Pancreas (tissue), 10 donors: ENCODE data around the gene DNAJC30. TPM values are rescaled to one million over a fixed set of nuclear protein-coding genes. Genes with fewer than 3 reads are reported as not detected.

Experiments used
- ATAC-seq, 4 donors: fragments of 200-7000 bp; cut with Tn5 transposase; one replicate each; pipeline versions ENCODE4 v1.8.0 to v1.9.1; 2020; ENCODE audit warnings: mild to moderate bottlenecking in 4 of 4, moderate library complexity in 4 of 4
- DNase-seq, 6 donors: peaks; one replicate each; pipeline ENCODE4 v3.0.0-alpha.2; 2020
- FAIRE-seq: peaks from 2 replicates; lab custom pipeline; 2012; peaks lifted over from hg19 to GRCh38; lab: Jason Lieb, UNC
- H3K27ac ChIP-seq, 4 donors: fragments of 200-600 bp; sonication (generic); 1 replicate in 3 of 4; 2 replicates in 1 of 4; pipeline versions ENCODE4 v1.5.0 to v1.8.0; 2020
- H3K27me3 ChIP-seq, 4 donors: fragments of 200-600 bp; one replicate each; pipeline ENCODE4 v1.8.0; 2021
- H3K36me3 ChIP-seq, 3 donors: fragments of 200-600 bp; sonication (generic) in 1 of 3; one replicate each; pipeline versions ENCODE4 v1.5.0 to v1.8.0; 2020 to 2021
- H3K4me1 ChIP-seq, 3 donors: fragments of 200-600 bp; one replicate each; pipeline ENCODE4 v1.8.0; 2021
- H3K4me3 ChIP-seq, 4 donors: fragments of 200-600 bp; sonication (generic) in 2 of 4; one replicate each; pipeline versions ENCODE4 v1.5.0 to v1.8.0; 2020 to 2021
- H3K9me3 ChIP-seq, 4 donors: fragments of 200-600 bp; one replicate each; pipeline ENCODE4 v1.8.0; 2021
- CTCF ChIP-seq, 4 donors: fragments of 200-600 bp; sonication (generic) in 3 of 4; IDR thresholded peaks; one replicate each; pipeline versions ENCODE4 v1.5.0 to v1.8.0; 2021; ENCODE audit warnings: antibody characterized with exemption in 4 of 4
- WGBS, 2 donors: extraction: QIAGEN DNeasy Blood & Tissue Kit; methylation state at CpG; one replicate each; pipeline ENCODE4 v1.1.7; 2013; 5-methylcytosine and 5-hydroxymethylcytosine counted together
- intact Hi-C, 3 donors: fragments of 100-400 bp; cut with DNase I; formaldehyde crosslinking; loops; one replicate each; pipeline versions ENCODE4 v1.11.1 to v1.14.2; 2022
- polyA plus RNA-seq, 2 donors: library from polyadenylated mRNA; stranded (reverse); fragments of 200-250 nt; gene quantifications; one replicate each; pipeline ENCODE4 v1.2.3, GENCODE V29; 2013
- total RNA-seq, 6 donors: library from RNA; stranded (reverse); fragmentation: NEBNext Ultra II Directional in 4 of 6; extraction: Animal tissue kit (Norgen Biotek cat#: 25700) in 4 of 6; gene quantifications; one replicate each; pipeline versions ENCODE4 v1.2.1 to v1.2.4, GENCODE V29; 2021 to 2023
- donor health status: healthy with polysubstance abuse.
- donor health status: DM: no; HTN: no; CAD: no; lungs with moderate emphysema.
- donor health status: DM: no; HTN: no; CAD: no.
- donor health status: control.
- donor health status: control.
- donor health status: Bipolar disorder and iron deficiency.
- donor health status: DM: yes; HTN: yes; CAD: no.
- donor health status: DM: no; HTN: no; CAD: no.
- donor health status: DM: no; HTN: no; CAD: no.
- donor health status: DM: yes; HTN: yes; CAD: no.

The DNAJC30 gene
- total and polyA plus RNA-seq, 8 donors = 4.1 to 8.2 (median 5.6) TPM

DNA sequence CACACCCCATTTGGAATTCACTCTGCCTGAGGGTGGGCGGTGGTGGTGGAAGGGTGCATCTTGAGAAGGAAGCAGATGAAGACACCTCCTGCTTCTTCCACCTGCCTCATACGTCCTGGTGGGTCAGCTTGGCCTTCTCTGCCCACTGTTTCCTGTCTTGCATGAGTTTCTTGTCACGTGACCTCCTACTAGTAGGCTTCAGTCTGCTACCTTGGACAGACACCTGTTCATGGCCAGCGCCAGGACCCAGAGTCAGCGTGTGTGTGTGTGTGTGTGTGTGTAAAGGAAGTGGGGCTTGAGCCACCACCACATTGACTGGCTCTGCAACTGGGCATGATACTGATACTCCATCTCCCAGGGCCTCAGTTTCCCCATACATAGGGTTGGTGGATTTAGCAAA is 32.7 kb downstream of the DNAJC30 start:
- intact Hi-C loops = no loop called here
- WGBS, 2 donors = 62 to 64% methylated on average over 5 of the region's 5 CpGs
- ATAC-seq (no peak), FAIRE-seq (no peak), DNase-seq (no peak)
- Histone ChIP-seq H3K4me3 (no peak overlapping the region), H3K27ac (no peak overlapping the region), H3K9me3 (no peaks in the 10 kb centered on the region), H3K36me3 (no peaks in the 10 kb centered on the region), H3K27me3 (no peaks in the 10 kb centered on the region), H3K4me1 (no peaks in the 10 kb centered on the region)
- TF ChIP-seq CTCF (IDR thresholded peaks at IDR 0.05) = no peak

- intact Hi-C loops = no loop called here
- no peaks in the 10 kb centered on the region for H3K36me3 ChIP-seq
- FAIRE-seq (no peak), ATAC-seq (no peak), DNase-seq (no peak)
- TF ChIP-seq CTCF (IDR thresholded peaks at IDR 0.05) = no peak
- 48 to 63% methylated on average over 6 to 9 of the region's 9 CpGs for WGBS, 2 donors
- no peaks in the 10 kb centered on the region for H3K27me3 ChIP-seq
- no peaks in the 10 kb centered on the region for H3K9me3 ChIP-seq
- H3K4me1 ChIP-seq = no peaks in the 10 kb centered on the region
- H3K4me3 ChIP-seq = no peak overlapping the region
- no peak overlapping the region for H3K27ac ChIP-seq
Observed at GRCh38 chr7:73649576-73649975, 33.7 kb downstream of the DNAJC30 start.

- WGBS, 2 donors = 68 to 76% methylated on average over 1 of the region's 1 CpG
- H3K9me3 ChIP-seq = no peaks in the 10 kb centered on the region
- no peaks in the 10 kb centered on the region for H3K27me3 ChIP-seq
- no peak for TF ChIP-seq CTCF (IDR thresholded peaks at IDR 0.05)
- no peak overlapping the region for H3K27ac ChIP-seq
- H3K4me1 ChIP-seq = no peaks in the 10 kb centered on the region
- no peak for DNase-seq
- intact Hi-C loops = no loop called here
- no peak for FAIRE-seq
- ATAC-seq = no peak
- no peaks in the 10 kb centered on the region for H3K36me3 ChIP-seq
- no peak overlapping the region for H3K4me3 ChIP-seq
Observed at GRCh38 chr7:73648593-73649332, 34.5 kb downstream of the DNAJC30 start.

- intact Hi-C loops = no loop called here
- H3K4me3 ChIP-seq = peak overlapping the region in 3 of 4 donors; percentile 15 to 55 (median 43)
- TF ChIP-seq CTCF (IDR thresholded peaks at IDR 0.05) = no peak
- 2% methylated on average over 39 to 62 of the region's 62 CpGs for WGBS, 2 donors
- no peaks in the 10 kb centered on the region for H3K4me1 ChIP-seq
- H3K27ac ChIP-seq = no peak overlapping the region
- ATAC-seq = peak; percentile 77 to 90 (median 84)
- no peaks in the 10 kb centered on the region for H3K9me3 ChIP-seq
- H3K27me3 ChIP-seq = no peaks in the 10 kb centered on the region
- H3K36me3 ChIP-seq = no peaks in the 10 kb centered on the region
- FAIRE-seq = no peak
- peak in 5 of 6 donors; percentile 30 to 73 (median 52) for DNase-seq
Observed at GRCh38 chr7:73647725-73648592, 35.3 kb downstream of the DNAJC30 start.
